ENCODE measurements around the gene F7.

DNA sequence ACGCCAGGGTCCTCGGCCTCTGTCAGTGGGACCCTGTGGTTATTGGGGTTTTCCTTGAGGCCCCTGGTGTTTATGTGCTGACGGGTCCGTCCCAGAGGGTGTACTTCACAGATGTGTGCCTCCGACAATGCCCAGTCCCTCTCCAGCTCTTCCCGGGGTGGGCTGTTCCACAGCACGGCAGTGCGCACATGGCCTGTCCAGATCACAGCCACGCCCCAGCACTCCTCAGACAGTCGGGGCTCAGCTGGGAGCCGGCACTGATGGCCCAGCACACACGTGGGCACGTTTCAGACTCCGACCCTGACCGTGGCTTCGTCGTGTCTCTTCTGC, 16.9 kb upstream of the F7 start:
- TF ChIP-seq POLR2A (IDR thresholded peaks at IDR 0.05) = no peak
- TF ChIP-seq CTCF (IDR thresholded peaks at IDR 0.05) = no peak
